ENCODE results near the gene CCNF.
"Not testable (repeated sequence)": the region's sequence is repeated elsewhere in the genome, so short reads cannot be mapped to it uniquely, and the experiment has no call there.

CCNF gene

DNA sequence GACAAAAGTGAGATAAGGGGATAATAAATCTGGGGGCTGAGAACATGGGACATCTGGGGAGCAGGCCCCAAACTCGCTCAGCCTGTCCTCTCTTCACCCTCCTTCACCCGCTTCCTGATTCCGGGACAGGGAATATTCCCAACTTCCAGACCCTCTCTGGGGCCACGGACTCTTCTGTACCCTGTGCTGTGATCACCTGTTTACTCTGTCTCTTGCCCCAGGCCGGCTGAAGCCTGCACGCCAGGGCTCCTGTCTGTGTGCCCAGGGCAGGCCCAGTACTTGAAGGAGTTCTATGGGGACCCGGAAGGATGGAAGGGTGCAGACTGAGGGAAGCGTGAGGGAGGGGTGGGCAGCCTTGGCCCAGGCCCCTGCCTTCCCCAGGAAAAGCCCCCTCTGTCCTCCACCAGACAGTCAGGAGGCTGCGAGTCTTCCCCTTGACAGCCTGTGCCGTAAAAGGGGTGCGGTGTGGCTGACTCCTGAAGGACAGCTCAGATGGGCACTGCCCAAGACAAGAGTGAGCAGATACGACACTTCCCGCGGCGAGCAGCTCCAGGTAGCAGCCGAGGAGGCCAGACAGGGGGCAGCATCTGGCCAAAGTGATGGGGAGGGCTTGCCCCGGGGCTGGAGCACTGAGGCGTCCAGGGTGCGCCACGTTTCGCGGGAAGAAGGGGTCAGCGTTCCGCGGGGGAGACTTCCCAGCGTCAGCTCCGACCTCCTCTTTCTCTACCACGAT is 1.0 kb upstream of the CCNF start:
- H3K4me3 ChIP-seq (replicated peaks; ENCODE audit: low read depth, low read length): peak overlapping the region; percentile 91
- TF ChIP-seq, protein P1, sequence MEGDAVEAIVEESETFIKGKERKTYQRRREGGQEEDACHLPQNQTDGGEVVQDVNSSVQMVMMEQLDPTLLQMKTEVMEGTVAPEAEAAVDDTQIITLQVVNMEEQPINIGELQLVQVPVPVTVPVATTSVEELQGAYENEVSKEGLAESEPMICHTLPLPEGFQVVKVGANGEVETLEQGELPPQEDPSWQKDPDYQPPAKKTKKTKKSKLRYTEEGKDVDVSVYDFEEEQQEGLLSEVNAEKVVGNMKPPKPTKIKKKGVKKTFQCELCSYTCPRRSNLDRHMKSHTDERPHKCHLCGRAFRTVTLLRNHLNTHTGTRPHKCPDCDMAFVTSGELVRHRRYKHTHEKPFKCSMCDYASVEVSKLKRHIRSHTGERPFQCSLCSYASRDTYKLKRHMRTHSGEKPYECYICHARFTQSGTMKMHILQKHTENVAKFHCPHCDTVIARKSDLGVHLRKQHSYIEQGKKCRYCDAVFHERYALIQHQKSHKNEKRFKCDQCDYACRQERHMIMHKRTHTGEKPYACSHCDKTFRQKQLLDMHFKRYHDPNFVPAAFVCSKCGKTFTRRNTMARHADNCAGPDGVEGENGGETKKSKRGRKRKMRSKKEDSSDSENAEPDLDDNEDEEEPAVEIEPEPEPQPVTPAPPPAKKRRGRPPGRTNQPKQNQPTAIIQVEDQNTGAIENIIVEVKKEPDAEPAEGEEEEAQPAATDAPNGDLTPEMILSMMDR (IDR thresholded peaks at IDR 0.05; ENCODE audit: low read depth, low read length, missing control alignments): no peak
- no peak for DNase-seq (ENCODE audit: extremely low read depth, low read depth)

DNA sequence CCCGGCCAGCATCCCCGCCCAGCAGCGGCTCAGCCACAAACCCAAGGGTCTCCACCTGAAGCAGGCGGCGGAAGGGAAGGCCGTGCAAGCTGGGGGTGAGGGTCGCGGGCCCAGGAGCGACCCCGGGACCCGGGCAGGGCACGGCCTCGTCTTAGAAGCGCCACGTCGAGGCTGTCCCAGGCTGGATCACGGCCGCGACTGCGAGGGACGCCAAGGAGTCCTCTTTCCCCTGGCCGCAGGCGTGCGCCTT is 538 bp upstream of the CCNF start:
- TF ChIP-seq, protein P1 (IDR thresholded peaks at IDR 0.05; ENCODE audit: low read depth, low read length, missing control alignments): no peak
- peak overlapping the region; percentile 91 for H3K4me3 ChIP-seq (replicated peaks; ENCODE audit: low read depth, low read length)
- DNase-seq (ENCODE audit: extremely low read depth, low read depth): no peak

DNA sequence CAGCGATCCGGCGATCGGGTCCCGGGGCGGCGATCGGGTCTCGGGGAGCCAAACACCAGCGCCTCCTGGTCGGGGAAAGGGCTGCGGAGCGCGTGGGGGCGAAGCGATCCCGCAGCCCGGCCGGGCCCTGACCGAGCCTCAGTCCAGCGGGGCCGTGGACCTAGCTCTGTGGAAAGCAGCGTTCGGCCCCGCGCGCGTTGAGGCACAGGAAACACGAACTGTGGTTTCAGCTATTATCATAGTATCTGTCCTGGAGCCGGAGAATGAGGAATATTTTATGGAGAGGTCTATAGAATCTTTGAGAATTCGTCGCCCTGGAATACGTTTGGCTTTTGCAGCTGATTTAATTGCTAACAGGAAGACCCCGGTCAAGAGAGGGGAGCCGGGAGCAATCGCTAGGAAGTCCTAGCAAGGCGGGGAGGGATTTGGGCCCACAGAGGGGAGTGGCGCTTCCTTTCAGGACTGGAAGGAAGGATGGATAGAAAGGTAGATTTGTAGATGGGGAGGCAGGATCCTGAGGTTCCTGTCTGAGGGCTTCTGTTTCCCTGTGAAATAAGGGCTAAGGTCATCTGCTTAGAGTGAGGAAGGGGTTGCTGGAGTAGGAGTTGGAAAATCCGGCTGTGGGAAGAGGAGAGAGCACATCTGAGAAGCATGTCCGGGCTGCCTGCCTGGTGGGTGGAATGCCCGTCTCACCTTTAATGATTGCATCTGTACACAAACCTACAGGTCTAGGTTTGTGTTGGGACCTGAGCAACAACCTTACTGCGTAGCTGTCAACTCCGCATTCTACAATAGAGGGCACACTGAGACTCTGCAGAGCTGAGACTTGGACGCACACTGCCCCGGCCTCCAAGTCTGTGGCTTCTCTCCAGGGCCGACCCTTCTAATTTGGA is 770 bp downstream of the CCNF start:
- peak overlapping the region; percentile 91 for H3K4me3 ChIP-seq (replicated peaks; ENCODE audit: low read depth, low read length)
- TF ChIP-seq, protein P1 (IDR thresholded peaks at IDR 0.05; ENCODE audit: low read depth, low read length, missing control alignments): no peak
- no peak for DNase-seq (ENCODE audit: extremely low read depth, low read depth)

DNA sequence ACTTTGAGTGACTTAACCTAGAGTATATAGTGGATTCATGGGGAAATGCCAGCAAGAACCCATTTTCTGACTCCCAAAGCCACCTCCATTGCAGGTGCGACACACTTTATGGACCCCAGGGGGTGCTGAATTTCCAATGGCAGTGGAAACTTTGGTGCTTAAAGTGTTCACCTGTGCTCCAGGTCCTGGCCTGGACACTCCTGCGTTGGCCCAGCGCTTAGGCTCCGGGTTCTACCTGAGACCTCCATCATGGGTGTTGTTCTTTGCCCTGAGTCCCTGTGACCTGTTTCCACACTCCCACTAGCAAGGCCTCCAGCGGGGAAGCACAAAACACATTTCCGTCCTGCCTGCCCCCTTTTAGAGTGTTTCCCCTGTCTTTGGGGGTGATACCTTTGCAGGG is 3.0 kb downstream of the CCNF start:
- H3K4me3 ChIP-seq (replicated peaks; ENCODE audit: low read depth, low read length): no peak overlapping the region
- TF ChIP-seq, protein P1 (IDR thresholded peaks at IDR 0.05; ENCODE audit: low read depth, low read length, missing control alignments): no peak
- no peak for DNase-seq (ENCODE audit: extremely low read depth, low read depth)

DNA sequence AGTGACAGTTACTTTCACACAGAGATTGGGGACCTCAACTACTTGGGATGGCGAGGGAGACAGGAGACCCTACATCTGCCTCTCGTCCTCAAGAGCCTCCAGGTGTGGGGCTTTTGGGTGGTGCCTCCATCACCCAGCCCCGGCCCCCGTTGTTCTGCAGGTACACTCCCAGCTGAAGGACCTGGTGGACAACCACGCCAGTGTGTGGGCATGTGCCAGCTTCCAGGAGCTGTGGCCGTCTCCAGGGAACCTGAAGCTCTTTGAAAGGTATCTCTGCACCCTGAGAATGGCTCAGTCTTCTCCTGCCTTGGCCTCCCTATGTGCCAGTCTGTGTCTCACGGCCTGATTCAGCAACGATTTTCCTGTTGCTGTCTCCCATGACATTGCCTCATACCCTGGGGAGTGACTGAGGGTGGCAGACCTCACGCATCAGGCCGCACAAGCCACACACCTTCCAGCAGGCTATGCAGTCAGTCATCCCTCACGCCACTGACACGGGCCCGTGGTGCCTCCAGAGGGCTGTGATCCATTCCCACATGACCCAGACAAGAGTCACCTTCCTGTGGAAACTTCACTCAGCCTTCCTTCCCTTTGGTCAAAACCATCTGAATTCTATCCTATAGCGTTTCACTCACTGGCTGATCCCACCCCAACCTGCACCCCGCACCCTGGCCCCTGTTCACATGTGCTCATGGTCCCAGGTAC is 3.7 kb downstream of the CCNF start:
- TF ChIP-seq, protein P1 (IDR thresholded peaks at IDR 0.05; ENCODE audit: low read depth, low read length, missing control alignments): no peak
- DNase-seq (ENCODE audit: extremely low read depth, low read depth): no peak

DNA sequence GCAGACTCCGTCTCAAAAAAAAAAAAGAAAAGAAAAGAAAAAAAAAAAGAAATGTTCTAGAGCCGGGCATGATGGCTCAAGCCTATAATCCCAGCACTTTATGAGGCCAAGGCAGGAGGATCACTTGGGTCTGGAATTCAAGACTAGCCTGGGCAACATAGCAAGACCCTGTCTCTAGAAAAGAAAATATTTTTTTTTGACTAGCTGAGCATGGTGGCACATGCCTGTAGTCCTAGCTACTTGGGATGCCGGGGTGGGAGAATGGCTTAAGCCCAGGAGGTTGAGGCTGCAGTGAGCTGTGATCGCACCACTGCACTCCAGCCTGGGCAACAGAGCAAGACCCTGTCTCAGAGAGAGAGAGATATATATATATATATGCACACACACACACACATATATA is 6.0 kb downstream of the CCNF start:
- not testable (repeated sequence) for DNase-seq (ENCODE audit: extremely low read depth, low read depth); H3K4me3 ChIP-seq (replicated peaks; ENCODE audit: low read depth, low read length)

More for the DNA sequence above, 3.7 kb downstream of the CCNF start:
- H3K4me3 ChIP-seq (replicated peaks; ENCODE audit: low read depth, low read length): no peak overlapping the region

DNA sequence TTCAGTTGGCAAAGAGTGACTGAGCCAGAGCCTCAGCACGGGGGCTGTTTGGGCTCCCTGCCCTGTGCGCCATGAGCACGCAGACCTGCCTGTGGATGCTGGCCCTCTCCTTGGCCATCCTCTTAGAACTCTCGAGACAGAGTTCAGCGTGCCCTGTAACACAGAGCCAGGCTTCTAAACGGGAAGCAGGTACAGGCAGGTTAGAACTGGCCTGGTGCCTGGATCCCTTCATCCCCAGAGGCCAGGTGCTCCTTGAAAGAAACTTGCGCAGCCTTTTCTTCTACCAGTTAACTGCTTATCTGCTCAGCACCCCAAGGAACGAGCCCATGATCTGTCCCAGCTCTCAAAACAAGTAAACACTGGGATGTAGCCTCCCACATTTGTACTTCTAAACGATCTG is 6.9 kb downstream of the CCNF start:
- TF ChIP-seq, protein P1 (IDR thresholded peaks at IDR 0.05; ENCODE audit: low read depth, low read length, missing control alignments): no peak
- DNase-seq (ENCODE audit: extremely low read depth, low read depth): no peak
- no peak overlapping the region for H3K4me3 ChIP-seq (replicated peaks; ENCODE audit: low read depth, low read length)
